PC-3 (cell line): Measurements from ENCODE around the gene KRTAP10-2.

Source experiments
- CTCF ChIP-seq: fragments of 300-600 bp; sonication (generic); conservative IDR thresholded peaks from 2 replicates; pipeline ENCODE4 v1.5.1; 2017; ENCODE audit warnings: antibody characterized with exemption, low read depth, mild to moderate bottlenecking, low read length
- EZH2 ChIP-seq: fragments of 300-600 bp; sonication (generic); IDR thresholded peaks from one replicate; pipeline ENCODE4 v1.6.1; 2017; ENCODE audit warnings: antibody characterized with exemption, mild to moderate bottlenecking, low read length; ENCODE audit not compliant: unreplicated experiment

- TF ChIP-seq CTCF, result no peak
- TF ChIP-seq EZH2, result no peak
These were observed 42.4 kb downstream of the KRTAP10-2 start for GRCh38 chr21:44508711-44509445.
